Glomerular visceral epithelial cell (primary cell): ENCODE results near the gene NPTX2.

Source experiments
- DNase-seq: peaks from one replicate; pipeline ENCODE4 v3.0.0-alpha.2; 2016; ENCODE audit errors: extremely low spot score

NPTX2 gene

DNA sequence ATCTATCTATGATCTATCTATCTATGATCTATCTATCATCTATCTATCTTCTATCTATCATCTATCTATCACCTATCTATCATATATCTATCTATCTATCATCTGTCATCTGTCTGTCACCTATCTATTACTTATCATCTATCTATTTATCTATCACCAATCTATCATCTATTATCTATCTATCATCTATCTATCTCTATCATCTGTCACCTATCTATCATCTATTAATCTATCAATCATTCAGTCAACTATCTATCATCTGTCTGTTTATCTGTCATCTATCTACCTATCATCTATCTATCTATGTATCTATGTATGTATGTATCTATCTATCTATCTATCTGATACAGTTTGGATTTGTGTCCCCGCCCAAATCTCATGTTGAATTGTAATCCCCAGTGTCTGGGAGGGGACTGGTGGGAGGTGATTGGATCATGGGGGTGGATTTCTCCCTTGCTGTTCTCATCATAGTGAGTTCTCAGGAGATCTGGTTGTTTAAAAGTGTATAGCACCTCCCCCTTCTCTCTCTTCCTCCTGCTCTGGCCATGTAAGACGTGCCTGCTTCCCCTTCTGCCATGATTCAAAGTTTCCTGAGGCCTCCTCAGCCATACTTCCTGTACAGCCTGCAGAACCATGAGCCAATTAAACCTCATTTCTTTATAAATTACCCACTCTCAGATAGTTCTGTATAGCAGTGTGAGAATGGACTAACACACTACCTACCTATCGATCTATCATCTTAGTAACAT is 37.6 kb downstream of the NPTX2 start:
- DNase-seq: no peak

- DNase-seq: no peak
Observed at GRCh38 chr7:98655611-98656010, 38.5 kb downstream of the NPTX2 start.

DNA sequence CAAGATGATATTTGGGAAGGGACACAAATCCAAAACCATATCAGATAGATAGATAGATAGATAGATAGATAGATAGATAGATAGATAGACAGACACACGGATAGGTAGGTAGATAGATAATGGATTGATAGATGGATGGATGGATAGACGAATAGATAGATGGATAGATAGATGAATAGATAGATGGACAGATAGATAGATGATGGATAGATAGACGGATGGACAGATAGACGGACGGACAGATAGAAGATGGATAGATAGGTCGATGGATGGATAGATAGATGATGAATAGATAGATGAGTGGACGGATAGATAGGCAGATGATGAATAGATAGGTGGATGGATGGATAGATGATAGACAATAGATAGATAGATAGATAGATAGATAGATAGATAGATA is 39.8 kb downstream of the NPTX2 start:
- DNase-seq: no peak

GRCh38 chr7:98657736-98658135 is 40.7 kb downstream of the NPTX2 start:
- DNase-seq: no peak

- no peak for DNase-seq
Observed at GRCh38 chr7:98659756-98660155, 42.7 kb downstream of the NPTX2 start.

DNA sequence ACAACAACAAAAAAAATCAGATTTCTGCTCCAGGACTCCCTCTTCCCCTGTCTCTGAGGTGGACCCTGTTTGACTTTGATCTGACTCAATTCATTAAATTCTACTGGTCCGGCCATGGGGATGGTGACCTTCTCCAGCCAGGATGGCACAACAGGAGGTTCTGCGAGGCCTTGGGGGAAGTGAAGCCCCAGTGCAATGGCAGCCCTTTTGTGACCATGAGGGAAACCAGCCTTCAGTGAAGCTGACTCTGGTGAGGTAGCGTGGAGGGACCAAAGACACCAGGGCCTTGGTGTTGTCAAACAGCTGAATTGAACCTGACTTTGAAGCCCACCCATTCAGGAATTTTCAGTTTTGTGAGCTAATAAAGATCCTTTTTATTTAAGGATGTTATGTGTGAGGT is 44.5 kb downstream of the NPTX2 start:
- DNase-seq: no peak

- DNase-seq: no peak
Observed at GRCh38 chr7:98662289-98662688, 45.2 kb downstream of the NPTX2 start.

GRCh38 chr7:98664882-98665281 is 47.8 kb downstream of the NPTX2 start:
- DNase-seq: no peak

DNA sequence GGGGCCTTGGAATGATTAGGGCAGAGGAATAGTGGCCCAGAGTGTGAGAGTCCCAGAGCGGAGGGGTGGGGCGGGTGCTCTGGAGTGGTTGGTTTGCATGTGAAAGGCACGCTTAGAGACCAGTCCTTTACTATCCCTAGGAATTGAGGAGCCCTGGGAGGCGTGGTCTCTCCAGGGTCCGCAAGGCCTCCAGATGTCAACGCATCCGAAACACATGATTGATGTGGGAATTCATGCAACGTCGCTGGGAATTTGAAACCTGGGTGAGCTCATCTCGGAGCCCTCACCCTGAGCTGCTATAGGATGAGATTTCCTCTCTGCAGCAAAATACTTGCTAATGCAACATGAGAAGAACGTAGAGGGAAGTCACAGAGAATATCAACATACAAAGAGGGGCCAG is 51.2 kb downstream of the NPTX2 start:
- no peak for DNase-seq

GRCh38 chr7:98669329-98670000 is 52.4 kb downstream of the NPTX2 start:
- DNase-seq: no peak

DNA sequence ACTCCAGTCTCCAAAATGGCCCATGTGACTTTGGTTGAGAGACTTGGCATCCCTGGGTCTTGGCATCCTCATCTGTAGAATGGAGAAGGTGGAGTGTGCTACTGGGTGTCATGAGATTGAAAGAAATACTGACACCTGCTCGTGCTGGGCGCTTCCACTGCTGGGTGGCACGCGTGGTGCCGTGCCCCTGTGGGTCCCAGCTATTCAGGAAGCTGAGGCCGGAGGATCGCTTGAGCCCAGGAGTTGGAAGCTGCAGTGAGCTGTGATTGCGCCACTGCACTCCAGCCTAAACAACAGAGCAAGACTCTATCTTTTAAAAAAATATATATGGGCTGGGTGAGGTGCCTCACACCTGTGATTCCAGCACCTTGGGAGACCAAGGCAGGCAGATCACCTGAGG is 53.1 kb downstream of the NPTX2 start:
- no peak for DNase-seq

DNA sequence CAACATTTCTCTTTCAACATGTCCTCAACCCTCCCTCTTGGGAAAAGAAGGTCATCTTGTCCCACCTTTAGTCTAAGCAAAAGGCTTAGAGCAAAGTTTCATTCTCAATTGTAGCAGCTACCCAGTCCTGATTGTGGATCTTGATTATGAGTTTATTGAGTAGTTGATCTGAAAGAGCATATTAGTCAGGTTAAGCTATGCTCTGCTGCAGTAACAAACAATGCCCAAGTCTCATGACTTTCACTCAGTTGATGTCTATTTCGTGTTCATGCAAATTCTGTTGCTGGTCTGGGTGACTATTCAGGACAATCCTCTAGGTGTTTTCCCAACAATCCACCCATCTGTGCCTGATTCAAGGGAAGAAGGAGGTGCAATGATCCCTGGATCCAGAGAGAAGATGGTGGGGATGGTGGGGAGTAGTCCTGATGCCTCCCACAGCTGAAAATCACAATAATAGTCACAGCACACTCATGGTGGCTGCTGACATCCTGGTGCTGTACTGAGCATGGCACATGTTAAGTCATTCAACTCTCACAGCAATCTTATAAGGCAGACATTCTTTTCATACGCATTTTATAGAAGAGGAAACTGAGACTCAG is 54.7 kb downstream of the NPTX2 start:
- no peak for DNase-seq

- DNase-seq: no peak
Observed at GRCh38 chr7:98674461-98674860, 57.4 kb downstream of the NPTX2 start.

- no peak for DNase-seq
Observed at GRCh38 chr7:98674881-98675280, 57.8 kb downstream of the NPTX2 start.

GRCh38 chr7:98678215-98678614 is 61.1 kb downstream of the NPTX2 start:
- no peak for DNase-seq
